Right lobe of liver (tissue), 4 donors: ENCODE data around the gene ELOVL6.

ENCODE experiments used
- CTCF ChIP-seq, 4 donors: fragments of 200-600 bp in 3 of 4; fragments of 450-650 bp in 1 of 4; IDR thresholded peaks; one replicate each; pipeline versions ENCODE4 v1.5.1 to v1.8.0; 2016 to 2022; ENCODE audit warnings: antibody characterized with exemption in 4 of 4, mild to moderate bottlenecking in 2 of 4
- POLR2A ChIP-seq: fragments of 450-650 bp; IDR thresholded peaks from one replicate; pipeline ENCODE4 v1.6.1; 2017; ENCODE audit warnings: antibody characterized with exemption, mild to moderate bottlenecking
- donor health status: DM: no; HTN: no; CAD: no.
- donor health status: DM: no; HTN: no; CAD: no.
- donor health status: DM: no; HTN: yes; CAD: no.

DNA sequence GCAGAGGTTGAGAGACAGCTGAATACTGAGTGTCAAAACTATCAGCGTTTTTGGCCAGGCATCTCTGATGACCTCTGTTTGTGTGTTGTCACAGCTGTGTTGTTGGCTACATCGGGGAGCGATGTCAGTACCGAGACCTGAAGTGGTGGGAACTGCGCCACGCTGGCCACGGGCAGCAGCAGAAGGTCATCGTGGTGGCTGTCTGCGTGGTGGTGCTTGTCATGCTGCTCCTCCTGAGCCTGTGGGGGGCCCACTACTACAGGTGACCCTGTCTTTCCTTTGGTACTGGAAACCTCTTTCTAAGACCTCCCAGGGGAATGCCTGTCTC is 198.9 kb downstream of the ELOVL6 start:
- no peak for TF ChIP-seq CTCF (IDR thresholded peaks at IDR 0.05)
- TF ChIP-seq POLR2A, result no peak
